Gastroesophageal sphincter (tissue), 4 donors: ENCODE measurements around the gene HS6ST3. TPM values are rescaled to one million over a fixed set of nuclear protein-coding genes. Genes with fewer than 3 reads are reported as not detected.

ENCODE experiments used
- ATAC-seq: fragments of 150-250 bp; one replicate; pipeline ENCODE4 v1.9.1; 2016; ENCODE audit warnings: mild to moderate bottlenecking, moderate library complexity
- H3K27ac ChIP-seq, 4 donors: fragments of 200-600 bp; sonication (generic) in 3 of 4; 1 replicate in 3 of 4; 2 replicates in 1 of 4; pipeline ENCODE4 v1.5.1; 2016 to 2019
- H3K27me3 ChIP-seq: fragments of 200-600 bp; sonication (generic); one replicate; pipeline ENCODE4 v1.5.1; 2019
- H3K36me3 ChIP-seq, 2 donors: fragments of 200-600 bp; sonication (generic); one replicate each; pipeline ENCODE4 v1.5.1; 2019; ENCODE audit warnings: control low read depth in 1 of 2
- H3K4me1 ChIP-seq, 3 donors: fragments of 200-600 bp; sonication (generic); 1 replicate in 2 of 3; 2 replicates in 1 of 3; pipeline ENCODE4 v1.5.1; 2016 to 2019; ENCODE audit warnings: control low read depth in 2 of 3
- H3K4me3 ChIP-seq, 2 donors: fragments of 200-600 bp; sonication (generic); one replicate each; pipeline ENCODE4 v1.5.1; 2019; ENCODE audit warnings: mild to moderate bottlenecking in 1 of 2, moderate library complexity in 1 of 2
- H3K9me3 ChIP-seq, 3 donors: fragments of 200-600 bp; sonication (generic); one replicate each; pipeline ENCODE4 v1.5.1; 2017 to 2019; ENCODE audit warnings: control low read depth in 2 of 3
- CTCF ChIP-seq, 4 experiments: fragments of 200-600 bp in 2 of 4; fragments of 450-650 bp in 2 of 4; sonication (generic) in 1 of 4; IDR thresholded peaks; one replicate each; pipeline ENCODE4 v1.5.1; 2017 to 2019; ENCODE audit warnings: antibody characterized with exemption in 4 of 4, mild to moderate bottlenecking in 2 of 4, moderate library complexity in 2 of 4
- EP300 ChIP-seq: sonication (generic); formaldehyde crosslinking; IDR thresholded peaks from one replicate; pipeline ENCODE4 v1.6.1; 2017; ENCODE audit warnings: antibody characterized with exemption, mild to moderate bottlenecking
- POLR2A ChIP-seq, 2 donors: fragments of 450-650 bp; IDR thresholded peaks; one replicate each; pipeline ENCODE4 v1.6.1; 2017; ENCODE audit warnings: antibody characterized with exemption in 2 of 2, mild to moderate bottlenecking in 2 of 2, moderate library complexity in 1 of 2
- POLR2AphosphoS5 ChIP-seq: sonication (generic); formaldehyde crosslinking; IDR thresholded peaks from one replicate; pipeline ENCODE4 v1.6.1; 2017; ENCODE audit warnings: antibody characterized with exemption
- WGBS, 2 donors: methylation state at CpG; one replicate each; pipeline ENCODE4 v1.1.5; 2018; ENCODE audit warnings: low coverage in 1 of 2; 5-methylcytosine and 5-hydroxymethylcytosine counted together
- total RNA-seq, 4 donors: library from RNA; depleted of rRNA; stranded (reverse); fragments of >200 nt; gene quantifications; one replicate each; pipeline ENCODE4 v1.1.0, GENCODE V29; 2016

Gene HS6ST3
- total RNA-seq, 4 donors from 2014 or later, result 3.4 to 13.2 (median 5.2) TPM

GRCh38 chr13:96836733-96837132 is 746.8 kb downstream of the HS6ST3 start:
- ATAC-seq, result no peak
- Histone ChIP-seq H3K4me1 (no peaks in the 10 kb centered on the region), H3K27ac (no peak overlapping the region), H3K36me3 (no peaks in the 10 kb centered on the region), H3K27me3 (no peaks in the 10 kb centered on the region), H3K4me3 (no peak overlapping the region), H3K9me3 (no peaks in the 10 kb centered on the region)
- WGBS, 2 donors, result 67 to 75% methylated on average over 1 of the region's 1 CpG
- TF ChIP-seq EP300 (no peak), CTCF (IDR thresholded peaks at IDR 0.05) (no peak), POLR2AphosphoS5 (no peak), POLR2A (IDR thresholded peaks at IDR 0.05) (no peak)

- H3K36me3 ChIP-seq, result no peaks in the 10 kb centered on the region
- no peak overlapping the region for H3K27ac ChIP-seq
- no peak for TF ChIP-seq POLR2AphosphoS5
- no peak for TF ChIP-seq CTCF (IDR thresholded peaks at IDR 0.05)
- no peak for TF ChIP-seq POLR2A (IDR thresholded peaks at IDR 0.05)
- no peak for TF ChIP-seq EP300
- no peak for ATAC-seq
- H3K9me3 ChIP-seq, result no peaks in the 10 kb centered on the region
- no peaks in the 10 kb centered on the region for H3K27me3 ChIP-seq
- H3K4me3 ChIP-seq, result no peak overlapping the region
- no peaks in the 10 kb centered on the region for H3K4me1 ChIP-seq
- 56 to 77% methylated on average over 1 of the region's 1 CpG for WGBS, 2 donors
Observed at GRCh38 chr13:96837809-96838208, 747.9 kb downstream of the HS6ST3 start.

GRCh38 chr13:96844195-96844594 is 754.3 kb downstream of the HS6ST3 start:
- no peak for ATAC-seq
- Histone ChIP-seq H3K36me3 (no peaks in the 10 kb centered on the region), H3K27me3 (no peaks in the 10 kb centered on the region), H3K4me1 (no peaks in the 10 kb centered on the region), H3K4me3 (no peak overlapping the region), H3K27ac (no peak overlapping the region), H3K9me3 (no peaks in the 10 kb centered on the region)
- TF ChIP-seq EP300, result no peak
- TF ChIP-seq POLR2A (IDR thresholded peaks at IDR 0.05), result no peak
- no peak for TF ChIP-seq POLR2AphosphoS5
- TF ChIP-seq CTCF (IDR thresholded peaks at IDR 0.05), result no peak

GRCh38 chr13:96844616-96845015 is 754.7 kb downstream of the HS6ST3 start:
- Histone ChIP-seq H3K27me3 (no peaks in the 10 kb centered on the region), H3K4me1 (no peaks in the 10 kb centered on the region), H3K4me3 (no peak overlapping the region), H3K36me3 (no peaks in the 10 kb centered on the region), H3K27ac (no peak overlapping the region), H3K9me3 (no peaks in the 10 kb centered on the region)
- no peak for ATAC-seq
- no peak for TF ChIP-seq CTCF (IDR thresholded peaks at IDR 0.05)
- no peak for TF ChIP-seq POLR2A (IDR thresholded peaks at IDR 0.05)
- TF ChIP-seq EP300, result no peak
- TF ChIP-seq POLR2AphosphoS5, result no peak
- 50 to 63% methylated on average over 1 of the region's 1 CpG for WGBS, 2 donors

GRCh38 chr13:96848286-96848685 is 758.4 kb downstream of the HS6ST3 start:
- Histone ChIP-seq H3K27ac (no peak overlapping the region), H3K27me3 (no peaks in the 10 kb centered on the region), H3K36me3 (no peaks in the 10 kb centered on the region), H3K4me3 (no peak overlapping the region), H3K4me1 (no peaks in the 10 kb centered on the region), H3K9me3 (no peaks in the 10 kb centered on the region)
- WGBS, 2 donors, result 51 to 73% methylated on average over 2 to 6 of the region's 6 CpGs
- TF ChIP-seq EP300 (no peak), CTCF (IDR thresholded peaks at IDR 0.05) (no peak), POLR2AphosphoS5 (no peak), POLR2A (IDR thresholded peaks at IDR 0.05) (no peak)
- no peak for ATAC-seq
